Measurements from ENCODE around the gene UNC13D.

Gene UNC13D

DNA sequence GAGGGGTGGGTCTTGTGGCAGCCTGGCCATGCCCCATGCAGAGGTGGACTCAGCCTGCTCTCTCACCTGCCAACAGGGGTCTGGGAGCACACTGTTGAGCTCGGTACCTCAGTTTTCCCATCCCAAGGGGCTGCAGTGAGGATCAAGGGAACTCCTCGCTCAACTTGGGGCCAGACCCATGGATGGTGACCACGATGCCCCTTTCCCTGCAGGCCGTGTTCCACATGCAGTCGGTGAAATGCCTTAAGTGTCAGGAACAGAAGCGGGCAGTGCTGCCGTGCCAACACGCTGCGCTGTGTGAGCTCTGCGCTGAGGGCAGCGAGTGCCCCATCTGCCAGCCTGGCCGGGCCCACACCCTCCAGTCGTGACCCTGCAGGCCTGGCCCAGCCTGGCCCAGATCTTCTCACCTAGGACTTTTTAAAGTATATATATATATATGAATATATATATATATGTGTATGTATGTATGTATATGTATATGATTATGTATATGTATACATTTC is 20.1 kb downstream of the UNC13D start:
- DNase-seq (ENCODE audit: low read depth) = no peak
- no peak overlapping the region for H3K4me3 ChIP-seq (ENCODE audit: low read depth, low read length)

GRCh38 chr17:75823257-75824041 is 20.8 kb downstream of the UNC13D start:
- no peak for DNase-seq (ENCODE audit: low read depth)
- no peak overlapping the region for H3K4me3 ChIP-seq (ENCODE audit: low read depth, low read length)

DNA sequence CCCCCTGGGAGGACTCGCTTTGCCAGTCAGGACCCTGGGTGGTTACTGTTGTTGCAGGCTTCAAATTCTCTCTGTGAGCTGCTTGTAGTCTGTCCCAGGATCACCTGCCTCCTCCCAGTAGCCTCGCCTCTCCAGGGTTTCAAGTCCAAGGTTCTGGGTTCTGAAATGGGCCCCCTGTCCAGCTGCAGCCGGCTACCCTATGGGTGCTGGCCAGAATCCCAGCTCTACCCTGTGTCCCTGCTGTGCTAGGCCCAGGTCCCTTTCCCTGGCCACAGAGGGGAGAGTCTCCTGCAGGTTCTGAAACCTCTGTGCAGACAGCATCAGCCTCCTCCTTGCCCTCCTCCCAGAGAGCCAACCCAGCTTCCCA is 21.4 kb downstream of the UNC13D start:
- H3K4me3 ChIP-seq (ENCODE audit: low read depth, low read length) = no peak overlapping the region
- no peak for DNase-seq (ENCODE audit: low read depth)

DNA sequence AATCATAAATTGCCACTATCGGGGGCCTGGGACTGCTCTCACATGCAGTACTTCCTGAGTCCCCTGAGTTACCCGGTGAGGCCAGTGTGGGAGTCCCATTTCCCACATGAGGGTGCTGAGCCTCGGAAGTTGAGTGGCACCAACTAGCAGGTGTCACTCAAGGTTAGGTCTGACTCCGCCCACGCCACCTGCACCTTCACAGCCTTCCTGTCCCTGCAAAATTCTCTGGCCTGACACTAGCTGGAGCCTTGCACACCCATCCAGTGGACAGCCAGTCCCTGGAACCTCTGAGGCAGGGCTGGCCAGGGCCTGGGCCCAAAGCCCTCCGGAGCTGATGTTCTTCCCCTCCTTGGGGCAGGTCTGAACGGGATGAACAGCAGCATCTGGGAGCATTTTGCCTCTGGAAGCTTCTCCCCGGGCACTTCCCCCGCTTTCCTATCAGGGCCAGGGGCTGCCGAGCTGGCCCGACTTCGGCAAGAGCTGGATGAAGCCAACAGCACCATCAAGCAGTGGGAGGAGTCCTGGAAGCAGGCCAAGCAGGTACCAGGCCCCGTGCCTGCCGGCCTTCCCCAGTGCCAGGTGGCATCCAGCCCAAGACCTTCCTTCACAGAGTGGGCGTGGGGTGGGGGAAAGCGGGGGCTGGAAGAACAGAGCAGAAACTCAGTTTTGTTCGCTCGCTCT is 21.9 kb downstream of the UNC13D start:
- no peak for DNase-seq (ENCODE audit: low read depth)
- H3K4me3 ChIP-seq (ENCODE audit: low read depth, low read length) = no peak overlapping the region

DNA sequence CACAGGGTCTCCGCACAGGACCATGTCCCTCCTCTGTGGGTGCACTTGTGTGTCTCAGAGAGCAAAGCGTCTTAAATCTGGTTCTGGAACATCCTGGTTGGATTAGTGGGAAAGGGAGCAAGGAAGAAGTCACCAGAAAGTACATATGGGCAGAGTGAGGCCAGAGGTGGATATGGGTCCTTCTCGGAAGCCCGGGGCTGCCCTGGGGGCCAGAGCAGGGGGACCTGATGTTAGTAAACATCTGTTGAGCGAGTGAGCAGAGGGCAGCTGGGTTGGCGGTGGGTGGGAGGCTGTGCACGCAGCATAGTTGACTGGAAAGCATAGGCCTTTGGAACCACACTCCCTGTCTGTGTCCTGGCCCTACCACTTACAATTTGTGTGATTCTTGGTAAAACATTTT is 22.7 kb downstream of the UNC13D start:
- no peak overlapping the region for H3K4me3 ChIP-seq (ENCODE audit: low read depth, low read length)
- no peak for DNase-seq (ENCODE audit: low read depth)

DNA sequence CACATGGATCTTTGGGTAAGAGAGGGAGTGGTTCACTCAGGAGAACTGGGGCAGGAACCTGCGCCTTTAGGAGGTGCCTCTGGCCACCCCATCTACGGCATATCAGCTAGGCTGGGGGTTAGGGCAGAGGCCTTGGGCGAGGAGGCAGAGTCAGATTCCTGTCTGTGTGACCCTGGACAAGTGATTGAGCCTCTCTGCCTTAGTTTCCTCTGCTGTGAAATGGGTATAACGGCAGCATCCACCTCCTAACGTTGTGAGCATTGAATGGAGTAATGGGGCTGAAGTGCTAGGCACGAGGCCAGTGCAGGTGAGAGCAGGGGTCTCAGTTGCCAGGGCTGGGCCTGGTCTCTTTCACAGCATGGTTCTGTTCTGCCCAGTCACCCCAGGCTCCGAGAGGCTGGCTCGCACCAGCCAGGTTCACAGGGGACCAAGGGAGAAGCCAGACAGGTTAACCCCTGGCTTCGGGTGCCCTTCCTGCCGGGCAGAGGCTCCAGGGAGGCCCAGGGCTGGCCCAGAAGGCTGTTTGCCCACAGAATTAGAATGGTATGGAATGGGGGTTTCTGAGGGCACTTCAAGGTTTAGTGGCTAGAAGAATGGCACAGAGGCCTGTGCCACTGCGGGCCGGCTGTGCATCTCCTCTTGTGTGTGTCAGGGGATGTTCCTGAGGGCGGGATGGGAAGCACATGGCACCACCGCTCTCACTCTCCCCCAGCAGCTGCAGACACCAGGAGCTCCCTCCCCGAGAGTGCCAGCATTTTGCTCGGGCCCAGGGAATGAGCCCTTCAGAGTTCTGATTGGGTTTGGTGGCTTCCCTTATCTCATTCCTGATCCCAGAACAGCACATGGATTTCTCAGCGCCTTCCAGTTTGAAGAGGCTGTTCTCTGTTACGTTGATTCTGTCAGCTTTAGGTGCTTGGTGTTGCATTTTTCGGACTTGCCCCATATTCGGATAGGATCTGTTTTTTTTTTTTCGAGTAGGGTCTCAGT is 23.8 kb downstream of the UNC13D start:
- DNase-seq (ENCODE audit: low read depth) = no peak
- H3K4me3 ChIP-seq (ENCODE audit: low read depth, low read length) = no peak overlapping the region

- no peak overlapping the region for H3K4me3 ChIP-seq (ENCODE audit: low read depth, low read length)
- DNase-seq (ENCODE audit: low read depth) = no peak
Measured at GRCh38 chr17:75819678-75820077, 24.5 kb downstream of the UNC13D start.

DNA sequence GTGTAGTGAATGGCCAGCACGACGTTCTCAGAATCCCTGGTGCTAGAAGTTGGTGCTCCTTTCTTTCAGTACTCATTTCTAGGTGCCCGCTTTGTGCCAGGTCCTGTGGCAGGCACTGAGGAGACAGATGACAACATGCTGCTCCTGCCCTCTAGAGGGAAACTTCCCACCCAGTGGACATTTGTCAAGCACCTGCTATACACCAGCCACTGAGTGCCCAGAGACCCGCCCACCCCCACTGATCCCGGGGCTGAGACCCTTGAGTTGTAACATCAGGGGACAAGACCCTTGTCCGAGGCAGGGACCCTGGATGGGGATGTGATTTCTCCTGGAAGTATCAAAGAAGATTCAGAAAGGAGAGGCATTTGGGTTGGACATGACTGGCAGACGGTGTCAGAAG is 25.1 kb downstream of the UNC13D start:
- no peak for DNase-seq (ENCODE audit: low read depth)
- no peak overlapping the region for H3K4me3 ChIP-seq (ENCODE audit: low read depth, low read length)

DNA sequence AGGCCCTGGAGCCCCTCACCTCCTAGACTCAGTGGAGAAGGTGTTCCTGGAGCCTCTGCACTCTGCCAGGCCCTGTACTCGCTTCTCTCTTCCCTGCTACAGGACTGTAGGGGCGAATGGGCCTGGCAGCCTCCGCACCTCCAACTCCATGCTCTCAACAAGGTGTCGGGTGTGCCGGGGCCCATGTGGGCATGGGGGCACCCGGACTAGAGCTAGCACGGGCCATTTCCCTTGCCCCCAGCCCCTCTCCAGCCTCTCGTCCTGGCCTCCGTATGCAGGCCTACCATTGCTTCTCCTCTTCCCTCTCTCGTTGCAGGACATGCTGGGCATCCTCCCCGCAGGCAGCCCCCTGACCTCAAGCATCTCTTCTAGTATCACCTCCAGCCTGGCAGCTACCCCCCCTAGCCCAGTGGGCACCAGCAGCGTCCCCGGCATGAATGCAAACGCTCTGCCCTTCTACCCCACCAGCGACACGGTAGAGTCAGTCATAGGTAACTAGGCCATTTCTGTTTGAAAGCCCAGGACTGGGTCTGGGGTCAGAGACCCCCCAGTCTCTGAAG is 25.8 kb downstream of the UNC13D start:
- no peak for DNase-seq (ENCODE audit: low read depth)
- H3K4me3 ChIP-seq (ENCODE audit: low read depth, low read length) = no peak overlapping the region

DNA sequence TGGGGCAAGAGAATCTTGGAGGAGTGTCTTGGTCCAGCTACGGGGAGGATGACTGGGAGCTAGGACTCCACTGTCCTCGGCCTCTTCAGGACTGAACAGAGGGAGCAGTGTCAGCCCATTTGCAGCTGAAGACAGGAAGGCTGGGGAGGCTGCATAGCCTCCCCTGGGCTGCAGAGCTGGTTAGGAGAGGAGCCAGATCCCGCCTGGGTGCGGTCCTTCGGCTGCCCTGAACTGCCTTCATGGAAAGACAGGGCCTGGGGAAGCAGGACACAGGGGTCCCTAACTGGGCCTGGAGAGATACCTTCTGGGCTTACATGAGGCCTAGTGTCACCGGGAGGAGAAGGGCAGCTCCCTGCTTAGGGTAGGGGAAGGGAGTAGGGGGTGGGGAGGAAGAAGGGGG is 26.6 kb downstream of the UNC13D start:
- no peak overlapping the region for H3K4me3 ChIP-seq (ENCODE audit: low read depth, low read length)
- no peak for DNase-seq (ENCODE audit: low read depth)

GRCh38 chr17:75816693-75817092 is 27.5 kb downstream of the UNC13D start:
- H3K4me3 ChIP-seq (ENCODE audit: low read depth, low read length) = no peak overlapping the region
- no peak for DNase-seq (ENCODE audit: low read depth)

GRCh38 chr17:75815399-75815798 is 28.8 kb downstream of the UNC13D start:
- H3K4me3 ChIP-seq (ENCODE audit: low read depth, low read length) = no peak overlapping the region

GRCh38 chr17:75814900-75815373 is 29.3 kb downstream of the UNC13D start:
- H3K4me3 ChIP-seq (ENCODE audit: low read depth, low read length) = no peak overlapping the region
- DNase-seq (ENCODE audit: low read depth) = peak; percentile 51

More at GRCh38 chr17:75815399-75815798, 28.8 kb downstream of the UNC13D start:
- DNase-seq (ENCODE audit: low read depth) = no peak

DNA sequence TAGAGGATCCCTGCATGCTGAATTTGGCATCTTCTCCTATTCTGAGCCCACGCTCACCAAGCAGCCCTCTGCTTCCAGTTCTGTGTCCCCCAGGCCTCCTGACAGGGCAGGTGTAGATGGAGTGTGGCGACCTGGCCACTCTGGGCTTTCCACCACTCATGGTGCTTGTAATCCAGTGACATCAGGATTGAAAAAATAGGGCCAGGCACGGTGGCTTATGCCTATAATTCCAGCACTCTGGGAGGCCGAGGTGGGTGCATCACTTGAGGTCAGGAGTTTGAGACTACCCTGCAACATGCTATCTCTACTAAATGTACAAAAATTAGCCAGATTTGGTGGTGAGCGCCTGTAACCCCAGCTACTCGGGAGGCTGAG is 30.2 kb downstream of the UNC13D start:
- no peak for DNase-seq (ENCODE audit: low read depth)

DNA sequence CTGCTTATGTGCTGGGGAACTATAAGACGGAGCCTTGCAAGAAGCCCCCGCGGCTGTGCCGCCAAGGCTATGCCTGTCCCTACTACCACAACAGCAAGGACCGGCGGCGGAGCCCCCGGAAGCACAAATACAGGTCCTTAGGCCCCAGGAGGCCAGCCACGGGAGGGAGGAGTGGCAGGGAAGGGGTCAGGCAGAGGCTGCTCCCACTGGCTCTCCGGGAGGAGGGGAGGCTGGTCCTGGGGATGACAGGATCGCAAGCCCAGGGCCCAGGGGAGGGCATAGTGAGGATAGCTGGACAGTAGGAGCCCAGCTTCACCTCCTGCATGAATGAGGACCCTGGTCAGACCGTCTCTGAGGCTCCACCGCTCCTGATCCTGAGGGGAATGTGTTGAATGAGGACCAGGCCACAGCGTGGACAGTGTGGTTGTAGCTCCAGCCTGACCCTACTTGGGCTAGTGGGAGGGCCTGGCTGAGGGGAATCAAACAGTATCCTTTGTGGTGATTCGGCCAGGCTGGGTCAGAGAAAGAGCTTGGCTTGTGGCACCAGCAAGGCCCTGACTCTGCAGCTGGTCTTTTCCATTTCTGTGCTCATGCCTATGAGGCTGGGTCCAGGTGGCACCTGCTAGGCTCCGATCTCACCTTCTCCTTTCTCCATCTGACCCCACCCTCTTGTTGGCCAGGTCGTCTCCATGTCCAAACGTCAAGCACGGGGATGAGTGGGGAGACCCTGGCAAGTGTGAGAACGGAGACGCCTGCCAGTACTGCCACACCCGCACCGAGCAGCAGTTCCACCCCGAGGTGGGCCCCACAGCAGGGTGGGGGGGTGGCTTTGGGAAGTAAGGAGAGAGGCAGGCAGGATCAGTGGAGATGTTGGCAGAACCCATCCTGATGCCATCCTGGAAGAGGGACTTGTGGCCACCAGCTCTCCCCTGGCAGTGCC is 30.9 kb downstream of the UNC13D start:
- no peak for DNase-seq (ENCODE audit: low read depth)
- H3K4me3 ChIP-seq (ENCODE audit: low read depth, low read length) = no peak overlapping the region

More for the DNA sequence above, 30.2 kb downstream of the UNC13D start:
- H3K4me3 ChIP-seq (ENCODE audit: low read depth, low read length) = no peak overlapping the region

DNA sequence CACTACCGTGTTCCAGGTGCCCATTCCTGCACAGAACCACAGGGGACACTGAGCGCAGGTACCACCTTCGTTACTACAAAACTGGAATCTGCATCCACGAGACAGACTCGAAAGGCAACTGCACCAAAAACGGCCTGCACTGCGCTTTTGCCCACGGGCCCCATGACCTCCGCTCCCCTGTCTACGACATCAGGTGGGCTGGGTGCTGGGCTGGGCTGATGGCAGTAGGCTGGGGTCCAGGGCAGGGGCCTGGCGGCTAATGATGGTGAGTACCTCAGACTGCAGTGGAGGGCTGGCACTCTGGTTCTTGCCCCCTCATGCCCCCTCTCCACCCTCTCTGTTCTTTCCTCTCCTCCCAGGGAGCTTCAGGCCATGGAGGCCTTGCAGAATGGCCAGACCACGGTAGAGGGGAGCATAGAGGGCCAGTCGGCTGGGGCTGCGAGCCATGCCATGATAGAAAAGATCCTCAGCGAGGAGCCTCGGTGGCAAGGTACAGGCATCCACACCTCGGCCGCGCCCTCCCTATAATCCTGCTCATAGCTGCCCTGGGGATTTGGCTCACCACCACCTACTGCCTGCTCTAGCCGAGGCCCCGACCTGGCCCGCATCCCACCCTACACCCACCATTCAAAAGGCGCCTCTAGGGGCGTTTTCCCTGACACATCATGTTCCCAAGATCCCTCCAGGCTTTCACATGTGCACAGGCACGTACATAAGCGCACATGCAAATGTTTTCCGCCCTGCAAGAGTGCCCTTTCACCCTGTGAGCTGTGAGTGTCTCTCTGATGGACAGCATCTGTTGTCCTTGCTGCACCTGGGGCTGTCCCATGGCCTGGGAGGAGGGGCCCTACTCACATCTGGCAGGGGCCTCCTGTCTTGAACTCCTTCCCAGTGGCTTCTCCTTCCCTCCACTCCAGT is 31.8 kb downstream of the UNC13D start:
- no peak overlapping the region for H3K4me3 ChIP-seq (ENCODE audit: low read depth, low read length)
- no peak for DNase-seq (ENCODE audit: low read depth)

DNA sequence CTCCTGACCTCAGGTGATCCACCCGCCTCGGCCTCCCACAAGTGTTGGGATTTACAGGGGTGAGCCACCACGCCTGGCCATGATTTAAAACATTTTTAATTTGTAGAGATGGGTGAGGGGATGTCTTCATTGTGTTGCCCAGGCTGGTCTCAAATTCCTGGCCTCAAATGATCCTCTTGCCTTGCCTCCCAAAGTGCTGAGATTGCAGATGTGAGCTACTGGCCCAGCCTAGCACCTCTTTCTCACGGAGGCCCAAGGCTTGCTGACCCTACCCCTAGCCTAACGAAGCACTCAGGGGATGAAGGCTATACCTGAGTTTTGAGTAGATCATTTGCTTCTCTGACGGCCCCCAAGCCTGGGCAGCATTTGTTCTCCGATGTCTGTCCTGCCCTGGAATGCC is 33.0 kb downstream of the UNC13D start:
- no peak overlapping the region for H3K4me3 ChIP-seq (ENCODE audit: low read depth, low read length)
- DNase-seq (ENCODE audit: low read depth) = no peak

All from skeletal muscle cell (primary cell).